HL-60/S4 treated with phorbol 12-myristate 13-acetate at 8.2 ng/mL for 4 days and 3 days (cell line): ENCODE data around the gene RPL37A.

ENCODE experiments used
- in situ Hi-C: fragments of 300-500 bp; cut with MboI; formaldehyde crosslinking; loops from 2 replicates; pipeline ENCODE4 v1.15.0; 2022; ENCODE audit warnings: low sequenced_read_pairs

Gene RPL37A

DNA sequence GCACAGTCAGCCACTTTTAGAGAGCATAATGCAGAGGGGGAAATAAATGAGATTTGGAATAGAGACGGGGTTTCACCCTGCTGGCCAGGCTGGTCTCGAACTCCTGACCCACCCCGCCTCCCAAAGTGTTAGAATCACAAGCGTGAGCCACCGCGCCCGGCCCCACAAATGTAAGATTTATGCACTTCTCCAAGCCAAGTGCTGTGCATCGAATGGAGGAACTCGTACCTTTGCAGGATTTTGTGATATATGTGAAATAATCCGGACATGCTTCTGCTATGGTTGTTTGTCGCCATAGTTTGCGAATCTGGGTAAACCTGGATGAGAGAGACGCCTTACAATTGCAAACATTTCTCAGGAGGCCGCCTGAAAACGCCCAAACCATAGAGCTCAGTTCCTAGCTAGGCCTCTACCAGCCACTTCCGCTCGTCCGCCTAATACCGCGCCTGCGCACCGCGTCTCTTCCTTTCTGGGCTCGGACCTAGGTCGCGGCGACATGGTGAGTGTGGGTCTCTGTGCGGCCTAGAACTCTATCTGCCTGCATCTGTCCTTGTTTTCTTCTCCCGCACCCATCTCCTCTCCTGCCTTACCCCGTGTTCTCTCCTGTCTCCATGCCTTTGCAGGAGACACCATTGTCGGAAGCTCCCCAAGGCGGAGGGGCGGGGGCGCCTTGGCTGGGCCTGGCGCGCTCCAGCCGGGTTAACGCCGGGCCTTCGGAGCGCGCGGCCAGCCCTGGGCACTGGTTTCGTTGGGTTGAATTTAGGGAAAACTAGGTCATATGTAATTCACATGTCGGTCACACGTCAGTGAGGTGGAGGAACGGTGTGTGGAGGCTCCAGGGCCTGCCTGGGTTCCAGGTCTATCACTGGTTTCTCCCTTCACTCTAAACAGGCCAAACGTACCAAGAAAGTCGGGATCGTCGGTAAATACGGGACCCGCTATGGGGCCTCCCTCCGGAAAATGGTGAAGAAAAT is at the start of gene RPL37A:
RPL37A (plus strand) TSS at position 466 of the 974 bp plus-strand sequence; CDS start at position 497, 31 bp downstream.
- in situ Hi-C loops = no loop called here

DNA sequence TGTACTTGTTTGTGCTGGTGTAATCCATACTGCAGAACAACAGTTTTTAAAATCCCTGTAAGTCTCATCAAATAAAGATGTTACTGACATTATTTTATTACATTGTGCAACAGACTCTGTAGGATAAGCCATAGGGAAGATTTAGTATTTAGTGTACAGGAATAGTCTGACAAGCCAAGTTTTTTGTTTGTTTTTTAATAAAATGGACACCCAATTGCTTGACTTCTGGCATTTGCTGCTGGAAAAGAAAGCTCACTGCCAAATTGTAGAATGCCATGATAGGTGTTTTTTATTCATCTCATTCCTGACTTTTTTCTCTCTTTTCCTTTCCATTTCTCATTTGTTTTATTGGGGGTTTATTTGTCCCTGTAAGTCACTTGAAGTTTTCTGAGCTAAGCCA is 48.3 kb upstream of the RPL37A start:
- in situ Hi-C loops = no loop called here

DNA sequence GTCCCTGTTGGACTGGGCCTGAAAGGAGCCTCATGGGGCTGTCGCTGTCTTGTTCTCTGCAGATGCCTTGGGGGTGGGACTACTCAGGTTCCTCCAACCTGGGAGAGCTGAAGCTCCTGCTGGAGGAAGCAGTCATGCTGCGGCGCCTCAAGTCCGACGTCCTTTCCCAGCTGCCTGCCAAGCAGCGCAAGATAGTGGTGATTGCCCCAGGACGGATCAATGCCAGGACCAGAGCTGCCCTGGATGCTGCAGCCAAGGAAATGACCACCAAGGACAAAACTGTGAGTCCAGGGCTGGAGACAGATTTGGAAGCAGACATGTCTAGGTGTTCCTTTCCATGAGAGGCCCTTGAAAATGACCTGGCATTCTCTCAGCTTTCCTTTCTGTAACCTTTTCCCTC is 47.9 kb upstream of the RPL37A start:
- in situ Hi-C loops = no loop called here

DNA sequence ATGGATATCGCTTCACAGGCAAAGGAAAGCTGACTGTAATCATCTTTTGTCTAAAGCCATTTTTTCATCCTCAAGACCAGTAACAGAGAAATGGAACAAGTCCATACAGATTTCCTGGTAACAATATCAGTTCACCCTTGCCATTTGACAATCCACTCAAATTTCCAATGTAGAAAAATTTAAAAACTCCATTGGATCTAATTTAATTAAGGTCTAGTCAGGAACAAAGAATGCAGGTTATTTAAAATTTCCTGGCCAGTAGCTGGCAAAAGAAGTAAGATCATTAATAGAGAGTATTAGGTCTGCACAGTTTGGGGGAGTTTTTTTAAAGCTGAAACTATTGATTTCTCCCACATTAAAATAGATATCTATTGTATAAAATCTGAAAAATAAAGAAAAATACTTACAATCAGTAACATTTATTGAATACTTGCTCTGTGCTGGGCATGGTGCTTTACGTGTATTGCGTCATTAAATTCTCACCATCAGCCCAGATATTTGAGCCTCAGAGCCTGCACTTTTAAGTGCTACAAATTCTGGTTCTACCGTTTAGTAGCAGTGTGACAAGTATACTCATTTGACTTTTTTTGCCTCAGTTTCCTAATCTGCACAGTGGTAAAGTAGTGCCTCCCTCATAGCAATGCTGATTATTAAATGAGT is 44.6 kb upstream of the RPL37A start:
- in situ Hi-C loops = no loop called here

DNA sequence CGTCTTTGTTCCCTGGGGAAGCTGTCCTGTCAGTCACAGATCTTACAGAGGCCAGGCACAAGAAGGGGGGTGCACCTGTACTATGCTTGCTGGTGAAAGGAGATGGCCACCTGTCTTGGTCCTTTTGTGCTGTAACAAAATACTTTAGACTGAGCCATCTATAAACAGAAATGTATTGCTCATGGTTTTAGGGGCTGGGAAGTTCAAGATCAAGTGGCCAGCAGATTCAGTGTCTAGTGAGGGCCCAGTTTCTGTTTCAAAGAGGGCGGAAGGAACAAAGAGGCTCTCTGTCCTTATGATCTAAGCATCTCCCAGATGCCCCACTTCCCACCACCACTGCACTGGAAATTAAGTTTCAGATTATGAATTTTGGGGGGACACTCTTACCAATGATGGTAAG is 35.5 kb upstream of the RPL37A start:
- in situ Hi-C loops = no loop called here

DNA sequence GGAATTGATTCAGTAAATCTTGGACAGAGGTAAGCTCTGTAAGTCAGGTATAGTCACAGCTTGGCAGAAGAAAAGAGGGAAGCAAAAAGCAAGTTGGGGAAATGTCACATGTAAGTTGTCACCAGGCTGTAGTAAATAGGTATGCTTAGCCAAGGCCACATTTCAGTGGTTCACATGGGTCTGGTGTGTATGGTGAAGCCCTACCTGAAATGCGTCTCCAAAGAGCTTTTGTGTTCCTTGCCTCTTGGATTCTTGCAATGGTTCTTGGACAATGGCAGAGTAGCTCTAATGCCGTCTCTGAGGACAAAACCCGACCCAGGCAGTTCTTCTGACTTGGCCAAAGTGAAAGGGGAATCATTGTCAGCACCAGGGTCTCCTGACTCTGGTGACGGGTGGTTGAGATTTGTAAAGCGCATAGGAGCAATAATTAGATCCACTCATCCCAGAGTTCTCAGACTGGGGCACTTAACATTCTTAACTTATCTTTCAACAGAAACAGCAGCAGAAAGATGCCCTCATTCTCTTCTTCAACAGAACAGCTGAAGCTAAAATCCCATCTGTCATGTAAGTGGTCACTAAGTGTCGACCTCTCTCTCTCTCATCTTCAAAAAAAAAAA is 34.4 kb upstream of the RPL37A start:
- in situ Hi-C loops = no loop called here

DNA sequence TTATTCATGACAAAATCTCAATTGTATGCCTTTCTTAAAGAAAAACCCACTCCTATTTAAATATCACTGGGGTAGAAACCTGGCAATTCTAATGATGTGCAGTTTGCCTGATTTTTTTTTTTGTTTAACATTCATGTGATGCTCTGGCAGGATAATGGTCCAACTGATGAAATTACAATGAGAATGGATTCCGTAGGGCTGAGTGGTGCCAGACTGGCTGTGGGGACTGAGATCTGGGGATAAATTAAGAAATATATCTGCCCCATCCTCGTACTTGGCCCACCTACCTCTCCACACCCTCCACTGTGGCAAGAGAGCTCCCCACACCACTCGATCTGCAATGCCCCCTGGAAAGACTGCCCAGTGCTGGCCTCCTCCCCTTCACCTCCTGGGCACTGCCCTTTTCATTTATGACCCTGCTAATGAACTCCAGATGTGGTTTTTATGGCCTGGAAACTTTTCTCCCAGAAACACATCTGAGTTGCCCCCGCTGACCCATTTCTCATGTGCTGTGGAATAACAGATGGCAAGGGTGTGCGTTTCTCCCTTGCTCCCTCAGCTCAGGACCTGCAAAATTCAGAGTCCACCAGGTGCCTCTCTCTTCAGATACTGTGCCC is 33.0 kb upstream of the RPL37A start:
- in situ Hi-C loops = no loop called here

DNA sequence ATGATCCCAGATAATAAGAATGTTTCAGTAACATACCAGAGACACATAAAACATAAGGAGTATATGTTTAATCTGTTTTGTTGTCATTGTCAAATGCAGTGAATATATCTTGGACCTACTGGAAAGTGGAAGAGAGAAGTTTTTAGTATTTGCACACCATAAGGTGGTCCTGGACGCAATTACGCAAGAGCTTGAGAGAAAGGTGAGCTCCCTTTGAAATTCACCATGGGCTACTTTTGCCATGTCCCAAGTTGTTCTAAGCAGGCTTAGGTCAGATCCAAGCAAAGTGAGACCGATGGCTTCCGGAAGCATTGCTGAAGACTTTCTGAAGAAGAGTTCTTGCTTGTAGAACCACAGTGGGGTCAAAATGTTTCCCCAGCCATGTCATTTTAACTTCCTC is 30.8 kb upstream of the RPL37A start:
- in situ Hi-C loops = no loop called here

DNA sequence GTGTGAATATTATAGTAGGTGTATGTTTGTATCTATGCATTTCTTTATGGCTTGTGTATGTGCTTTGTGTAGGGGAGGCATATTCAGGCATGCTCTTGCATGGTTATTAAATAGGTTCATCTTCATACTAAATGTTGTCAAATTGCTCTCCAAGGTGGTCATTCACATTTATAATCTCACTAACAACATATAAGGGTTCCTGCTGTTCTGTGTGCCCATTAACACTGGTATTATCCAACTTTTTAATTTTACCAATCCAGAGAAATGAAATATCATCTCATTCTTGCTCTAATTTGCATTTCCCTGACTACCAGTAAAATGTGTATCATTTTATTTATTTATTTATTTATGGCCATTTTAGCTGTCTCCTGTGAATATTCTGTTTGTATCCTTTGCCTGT is 29.0 kb upstream of the RPL37A start:
- in situ Hi-C loops = no loop called here

DNA sequence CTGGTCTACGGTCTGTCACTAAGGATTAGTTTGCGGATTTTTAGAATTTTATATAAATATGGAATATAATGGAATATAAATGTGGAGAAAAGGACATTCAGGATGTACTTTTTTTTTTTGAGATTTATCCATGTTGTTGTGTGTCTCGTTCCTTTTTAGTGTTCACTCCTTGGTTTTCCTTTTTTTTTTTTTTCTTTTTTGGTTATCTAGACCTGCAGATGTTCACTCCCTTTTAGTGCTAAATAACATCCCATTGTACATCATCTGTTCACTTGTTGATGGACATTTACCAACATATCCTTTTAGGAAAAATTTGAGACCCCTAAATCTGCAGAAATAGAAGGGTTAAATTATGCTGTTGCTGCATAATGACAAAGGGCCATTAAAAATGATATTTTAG is 25.5 kb upstream of the RPL37A start:
- in situ Hi-C loops = no loop called here

DNA sequence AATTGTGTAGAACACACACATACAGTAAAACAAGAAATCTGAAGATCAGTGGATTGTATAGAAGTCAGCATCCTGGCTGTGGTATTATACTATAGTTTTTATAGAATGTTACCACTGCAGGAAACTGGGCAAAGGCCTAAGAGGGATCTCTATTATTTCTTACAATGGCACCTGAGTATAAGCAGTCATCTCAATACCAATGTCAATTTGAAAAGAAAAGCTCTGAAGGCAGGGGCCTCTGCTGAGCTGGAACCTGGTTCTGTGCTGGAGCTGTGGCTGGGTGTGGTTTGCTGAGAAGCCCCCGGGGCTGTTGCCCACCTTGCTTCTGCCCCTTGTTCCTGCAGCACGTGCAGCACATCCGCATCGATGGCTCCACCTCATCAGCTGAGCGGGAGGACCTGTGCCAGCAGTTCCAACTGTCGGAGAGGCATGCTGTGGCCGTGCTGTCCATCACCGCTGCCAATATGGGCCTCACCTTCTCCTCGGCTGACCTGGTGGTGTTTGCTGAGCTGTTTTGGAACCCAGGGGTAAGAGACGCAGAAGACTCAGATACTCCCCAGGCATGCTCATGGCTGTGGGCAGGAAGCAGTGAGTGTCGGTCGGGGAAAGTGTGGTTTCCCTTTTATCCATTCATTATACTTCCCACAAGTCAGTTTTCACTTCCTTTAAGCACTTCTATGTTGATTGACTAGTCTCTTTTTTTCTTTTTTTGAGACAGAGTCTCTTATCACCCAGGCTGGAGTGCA is 23.5 kb upstream of the RPL37A start:
- in situ Hi-C loops = no loop called here

DNA sequence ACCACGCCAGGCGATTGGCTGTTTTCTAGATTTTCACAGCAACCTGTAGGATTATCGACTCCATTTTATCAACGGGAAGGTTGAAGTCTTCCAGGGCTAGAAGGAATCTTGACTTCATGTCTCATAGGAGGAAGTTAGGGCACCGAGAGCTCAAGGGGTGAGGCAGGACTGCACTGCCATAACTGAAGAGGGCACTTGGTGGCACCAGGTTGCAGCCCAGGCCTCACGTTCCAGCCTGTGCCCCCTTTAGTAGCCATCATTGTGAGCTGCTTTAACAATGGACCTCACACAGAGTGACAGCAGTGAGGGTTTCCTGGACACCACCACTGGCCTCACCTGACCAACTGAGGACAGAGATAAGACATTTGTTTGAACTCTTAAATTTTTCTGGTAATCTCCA is 22.9 kb upstream of the RPL37A start:
- in situ Hi-C loops = no loop called here

DNA sequence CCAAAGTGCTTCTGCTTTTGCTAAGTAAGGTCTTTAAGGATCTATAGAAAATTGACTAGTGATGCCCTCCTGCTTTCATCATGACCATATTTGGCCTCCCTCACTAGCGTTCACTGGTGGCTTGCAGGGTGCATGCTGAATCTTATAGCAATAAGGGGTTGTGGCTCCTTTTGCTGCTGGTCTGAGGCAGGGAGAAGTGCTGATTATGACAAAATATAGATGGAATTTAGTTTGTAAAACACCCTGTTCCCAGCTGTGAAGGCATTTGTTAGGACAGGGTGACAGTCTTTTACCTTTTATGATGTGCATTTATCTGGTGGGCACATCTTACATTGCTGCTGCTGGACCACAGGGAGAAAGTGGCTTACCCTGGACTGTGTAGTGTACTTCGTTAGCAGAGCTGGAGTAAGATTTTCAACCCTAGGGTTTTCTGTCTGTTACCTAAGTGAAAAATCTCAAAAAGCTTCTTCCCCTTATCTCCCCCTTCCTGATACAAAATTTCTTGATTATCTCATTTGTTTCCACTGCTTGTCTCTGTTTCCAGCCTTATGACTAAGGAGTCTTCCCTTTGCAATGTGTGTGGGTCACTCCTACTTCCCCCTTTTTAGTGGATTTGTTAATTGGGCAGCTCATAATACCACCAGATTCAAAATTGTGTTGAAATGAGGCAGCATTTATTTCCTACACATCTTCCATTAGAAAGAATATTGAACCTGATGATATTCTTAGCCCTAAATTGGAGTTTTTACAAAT is 21.2 kb upstream of the RPL37A start:
- in situ Hi-C loops = no loop called here

DNA sequence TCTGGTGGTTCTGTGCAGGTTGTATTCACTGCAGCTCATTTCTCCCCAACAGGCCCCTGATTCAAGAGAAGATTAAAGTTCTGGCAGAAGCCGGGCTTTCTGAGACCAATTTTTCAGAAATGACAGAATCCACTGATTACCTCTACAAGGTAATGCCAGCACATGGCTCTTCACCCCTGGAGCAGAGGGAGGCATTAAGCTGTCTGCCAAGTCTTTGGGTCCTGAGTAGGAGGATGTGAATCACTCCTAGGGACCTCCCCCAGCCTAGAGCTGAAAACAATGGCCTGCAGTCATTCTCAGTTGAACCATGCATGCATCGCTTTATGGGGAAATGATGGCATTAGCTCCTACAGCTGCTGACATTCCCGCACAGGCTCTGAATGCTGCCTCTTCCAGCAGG is 20.5 kb upstream of the RPL37A start:
- in situ Hi-C loops = no loop called here

DNA sequence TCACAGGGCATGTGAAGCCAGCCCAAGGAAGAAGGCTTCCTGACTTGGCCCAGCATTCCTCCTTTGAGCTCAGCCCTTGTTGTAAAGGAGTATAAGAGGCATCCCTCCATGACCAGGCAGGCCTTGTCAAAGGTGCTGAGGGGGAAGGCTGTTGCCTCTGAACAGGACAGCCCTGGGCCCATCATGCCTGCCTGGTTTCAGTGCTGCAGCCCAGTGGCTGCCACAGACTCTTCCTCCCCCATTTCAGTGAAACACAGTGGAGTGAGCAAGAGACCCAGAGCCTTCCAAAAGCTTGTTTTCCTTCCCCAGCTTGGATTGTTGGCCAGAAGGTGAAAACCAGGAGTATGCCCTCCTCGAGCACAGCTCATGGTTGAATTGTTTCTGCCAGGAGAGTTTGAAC is 19.9 kb upstream of the RPL37A start:
- in situ Hi-C loops = no loop called here

DNA sequence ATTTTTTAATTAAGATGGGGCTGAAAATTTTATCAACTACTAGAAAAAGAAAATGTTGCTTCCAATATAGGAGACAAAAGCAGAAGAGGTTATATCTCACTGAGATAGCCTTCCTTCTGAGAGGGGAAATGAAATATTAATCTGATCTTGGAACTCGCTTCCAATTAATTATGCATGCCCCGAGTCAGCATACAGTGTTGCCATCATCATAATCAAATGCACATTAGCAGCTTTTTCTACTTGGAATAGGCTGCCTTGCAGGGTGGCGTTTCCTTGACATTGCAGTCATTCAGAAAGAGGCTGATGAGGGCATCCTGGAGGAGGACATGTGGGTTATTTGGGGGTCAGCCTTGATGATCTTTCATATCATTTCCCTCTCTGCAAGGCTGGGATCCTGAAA is 18.4 kb upstream of the RPL37A start:
- in situ Hi-C loops = no loop called here

DNA sequence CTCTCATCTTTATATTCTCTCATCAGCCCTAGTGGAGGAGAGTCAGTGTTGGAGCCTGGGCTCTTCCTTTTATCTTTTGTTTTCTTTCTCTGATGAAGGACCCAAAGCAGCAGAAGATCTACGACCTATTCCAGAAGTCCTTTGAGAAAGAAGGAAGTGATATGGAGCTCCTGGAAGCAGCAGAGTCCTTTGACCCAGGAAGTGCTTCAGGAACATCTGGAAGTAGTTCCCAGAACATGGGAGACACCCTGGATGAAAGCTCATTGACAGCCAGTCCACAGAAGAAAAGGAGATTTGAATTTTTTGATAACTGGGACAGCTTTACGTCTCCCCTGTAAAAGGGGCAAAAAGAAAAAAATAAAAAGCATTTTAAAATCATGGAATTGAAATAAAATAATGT is 16.0 kb upstream of the RPL37A start:
- in situ Hi-C loops = no loop called here

DNA sequence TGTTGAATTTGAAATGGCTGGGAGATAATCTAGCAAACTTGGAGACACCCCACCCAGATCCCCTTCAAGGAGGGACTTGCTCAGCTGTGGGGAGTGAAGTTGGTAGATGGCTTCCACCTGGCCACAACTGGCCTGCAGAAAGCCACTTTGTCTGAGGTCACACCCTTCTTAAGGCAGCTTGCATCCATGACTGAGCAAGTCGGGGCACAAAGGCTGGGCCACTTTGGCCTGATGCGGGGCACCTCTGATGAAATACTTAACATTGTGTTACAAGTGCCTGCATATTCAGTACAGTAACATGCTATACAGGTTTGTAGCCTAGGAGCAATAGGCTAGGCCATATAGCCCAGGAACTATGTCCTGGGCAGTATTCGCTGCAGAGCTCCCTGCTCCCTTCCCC is 13.4 kb upstream of the RPL37A start:
- in situ Hi-C loops = no loop called here

DNA sequence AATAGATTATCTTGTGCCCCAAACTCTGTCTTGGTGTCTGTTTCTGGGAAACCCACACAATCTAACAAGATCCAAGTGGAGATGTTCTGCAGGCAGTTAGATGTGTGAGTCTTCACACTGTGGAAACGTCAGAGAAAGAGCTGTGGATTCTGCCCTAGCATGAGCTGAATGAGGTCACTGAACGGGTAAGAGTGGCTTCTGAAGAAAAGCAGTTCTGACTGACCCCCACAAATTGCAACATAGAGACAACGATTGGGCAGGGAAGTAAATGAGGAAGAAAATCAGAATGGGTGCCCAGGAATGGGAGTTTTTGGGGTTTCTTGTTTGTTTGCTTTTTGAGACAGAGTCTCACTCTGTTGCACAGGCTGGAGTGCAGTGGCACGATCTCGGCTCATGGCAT is 12.9 kb upstream of the RPL37A start:
- in situ Hi-C loops = no loop called here

DNA sequence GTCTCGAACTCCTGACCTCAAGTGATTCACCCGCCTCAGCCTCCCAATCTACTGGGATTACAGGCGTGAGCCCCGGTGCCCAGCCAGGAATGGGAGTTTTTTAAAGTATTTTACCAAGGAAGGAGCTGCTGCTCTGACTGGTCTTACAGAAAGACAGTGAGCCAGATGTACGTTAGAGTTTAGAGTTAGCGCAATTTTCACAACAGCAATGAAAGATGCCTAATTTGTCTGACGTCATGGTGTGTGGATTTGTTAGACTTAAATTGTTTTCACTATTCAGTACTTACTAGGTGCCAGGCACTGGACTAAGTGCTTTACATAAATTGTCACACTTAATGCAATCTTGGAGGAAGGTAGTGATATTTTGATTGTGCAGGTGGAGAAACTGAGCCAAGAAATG is 12.4 kb upstream of the RPL37A start:
- in situ Hi-C loops = no loop called here
